Measurements from ENCODE around the gene ANO8. TPM values are rescaled to one million over a fixed set of nuclear protein-coding genes. Genes with fewer than 3 reads are reported as not detected.

ANO8 gene
- total and polyA plus RNA-seq, 7 donors: 0.46 to 10.5 (median 2.5) TPM

DNA sequence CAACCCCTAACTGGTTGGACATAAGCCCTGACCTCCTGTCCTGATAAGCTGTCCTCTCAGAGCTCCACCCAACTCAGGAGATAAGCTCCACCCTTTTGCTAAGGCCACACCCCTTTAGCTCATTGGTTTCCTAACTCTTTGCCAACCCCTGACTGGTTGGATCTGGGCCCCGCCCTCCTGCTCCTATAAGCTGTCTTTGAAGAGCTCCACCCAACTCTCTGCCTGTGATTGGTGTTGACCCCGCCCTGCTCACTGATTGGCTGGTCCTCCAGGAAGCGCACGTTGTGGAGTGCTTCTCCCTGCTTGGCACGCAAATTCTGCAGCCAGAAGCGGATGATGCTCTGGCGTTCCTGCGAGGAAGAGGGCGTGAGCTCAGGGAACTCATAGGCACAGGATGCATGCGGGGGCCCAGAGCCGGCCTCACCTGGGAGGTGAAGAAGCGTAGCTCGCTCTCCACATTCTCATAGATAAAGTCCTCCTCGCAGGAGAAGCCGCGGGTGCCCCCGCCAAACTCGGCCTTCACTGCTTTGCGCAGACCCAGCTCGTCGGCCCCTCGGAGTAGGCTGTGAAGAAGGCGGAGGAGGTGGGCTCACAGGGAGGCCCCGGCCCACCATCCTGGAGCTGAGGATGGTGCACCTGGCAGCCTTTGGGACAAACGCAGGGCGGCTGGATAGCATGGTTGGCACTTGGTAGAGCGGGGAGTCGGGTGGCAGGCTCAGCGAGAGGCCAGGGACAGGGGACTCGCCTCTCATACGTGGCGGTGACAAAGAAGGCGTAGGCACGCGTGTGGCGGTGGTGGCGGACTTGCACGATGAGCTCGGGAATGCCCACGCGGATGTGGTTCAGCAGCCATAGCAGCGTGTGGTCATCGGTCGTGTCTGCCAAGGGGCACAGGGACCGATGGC, 1.7 kb downstream of the ANO8 start:
- 96% methylated on average over 45 of the region's 45 CpGs for WGBS, 2 donors
- no peak overlapping the region for H3K27ac ChIP-seq
- H3K9me3 ChIP-seq: no peaks in the 10 kb centered on the region
- intact Hi-C loops (cut with DNase I): no loop called here
- DNase-seq: no peak
- no peak overlapping the region for H3K4me3 ChIP-seq
- peaks cover 5 to 47% (median 27%) of the 10 kb centered on the region in 3 donors for H3K27me3 ChIP-seq
- H3K4me1 ChIP-seq: peaks cover 0 to 52% (median 47%) of the 10 kb centered on the region in 4 donors
- TF ChIP-seq POLR2AphosphoS5 (IDR thresholded peaks at IDR 0.05): no peak
- TF ChIP-seq, protein P1, sequence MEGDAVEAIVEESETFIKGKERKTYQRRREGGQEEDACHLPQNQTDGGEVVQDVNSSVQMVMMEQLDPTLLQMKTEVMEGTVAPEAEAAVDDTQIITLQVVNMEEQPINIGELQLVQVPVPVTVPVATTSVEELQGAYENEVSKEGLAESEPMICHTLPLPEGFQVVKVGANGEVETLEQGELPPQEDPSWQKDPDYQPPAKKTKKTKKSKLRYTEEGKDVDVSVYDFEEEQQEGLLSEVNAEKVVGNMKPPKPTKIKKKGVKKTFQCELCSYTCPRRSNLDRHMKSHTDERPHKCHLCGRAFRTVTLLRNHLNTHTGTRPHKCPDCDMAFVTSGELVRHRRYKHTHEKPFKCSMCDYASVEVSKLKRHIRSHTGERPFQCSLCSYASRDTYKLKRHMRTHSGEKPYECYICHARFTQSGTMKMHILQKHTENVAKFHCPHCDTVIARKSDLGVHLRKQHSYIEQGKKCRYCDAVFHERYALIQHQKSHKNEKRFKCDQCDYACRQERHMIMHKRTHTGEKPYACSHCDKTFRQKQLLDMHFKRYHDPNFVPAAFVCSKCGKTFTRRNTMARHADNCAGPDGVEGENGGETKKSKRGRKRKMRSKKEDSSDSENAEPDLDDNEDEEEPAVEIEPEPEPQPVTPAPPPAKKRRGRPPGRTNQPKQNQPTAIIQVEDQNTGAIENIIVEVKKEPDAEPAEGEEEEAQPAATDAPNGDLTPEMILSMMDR (IDR thresholded peaks at IDR 0.05): no peak
- no peak for TF ChIP-seq POLR2A (IDR thresholded peaks at IDR 0.05)
- TF ChIP-seq EP300 (IDR thresholded peaks at IDR 0.05): no peak
- peaks cover 0 to 8% (median 0%) of the 10 kb centered on the region in 4 donors for H3K36me3 ChIP-seq

DNA sequence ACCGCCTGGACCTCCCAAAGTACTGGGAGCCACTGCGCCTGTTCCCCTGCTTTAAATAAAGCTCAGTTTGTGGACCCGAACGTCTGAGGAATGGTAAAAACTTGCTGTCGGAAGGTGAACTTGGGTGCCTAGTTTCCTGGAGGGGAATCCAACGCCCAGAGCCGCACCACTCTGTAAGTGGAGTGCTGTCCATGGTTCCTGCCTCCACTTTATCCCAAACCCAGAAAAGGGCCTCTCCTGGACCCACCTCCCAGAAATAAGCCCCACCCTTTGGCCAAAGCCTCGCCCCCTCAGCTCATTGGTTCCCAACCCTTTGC, 2.3 kb downstream of the ANO8 start:
- intact Hi-C loops (cut with DNase I): no loop called here
- no peak for DNase-seq
- no peak overlapping the region for H3K27ac ChIP-seq
- peaks cover 0 to 51% (median 44%) of the 10 kb centered on the region in 4 donors for H3K4me1 ChIP-seq
- H3K4me3 ChIP-seq: no peak overlapping the region
- peaks cover 0 to 8% (median 0%) of the 10 kb centered on the region in 4 donors for H3K36me3 ChIP-seq
- peaks cover 5 to 47% (median 27%) of the 10 kb centered on the region in 3 donors for H3K27me3 ChIP-seq
- WGBS, 2 donors: 91 to 96% methylated on average over 8 of the region's 8 CpGs
- no peaks in the 10 kb centered on the region for H3K9me3 ChIP-seq
- TF ChIP-seq, protein P1 (IDR thresholded peaks at IDR 0.05): no peak
- TF ChIP-seq POLR2AphosphoS5 (IDR thresholded peaks at IDR 0.05) (no peak), POLR2A (IDR thresholded peaks at IDR 0.05) (no peak), EP300 (IDR thresholded peaks at IDR 0.05) (no peak)

GRCh38 chr19:17331045-17331558, 3.6 kb downstream of the ANO8 start:
- H3K4me3 ChIP-seq: no peak overlapping the region
- H3K4me1 ChIP-seq: peaks cover 0 to 48% (median 40%) of the 10 kb centered on the region in 4 donors
- H3K9me3 ChIP-seq: no peaks in the 10 kb centered on the region
- H3K36me3 ChIP-seq: peaks cover 0 to 8% (median 0%) of the 10 kb centered on the region in 4 donors
- DNase-seq: no peak
- H3K27ac ChIP-seq: no peak overlapping the region
- TF ChIP-seq POLR2AphosphoS5 (IDR thresholded peaks at IDR 0.05): no peak
- H3K27me3 ChIP-seq: peaks cover 5 to 47% (median 27%) of the 10 kb centered on the region in 3 donors
- intact Hi-C loops (cut with DNase I): no loop called here
- WGBS, 2 donors: 52 to 82% methylated on average over 13 of the region's 13 CpGs

GRCh38 chr19:17330262-17331044, 4.2 kb downstream of the ANO8 start:
- TF ChIP-seq EP300 (IDR thresholded peaks at IDR 0.05) (no peak), POLR2A (IDR thresholded peaks at IDR 0.05) (no peak), POLR2AphosphoS5 (IDR thresholded peaks at IDR 0.05) (no peak)
- TF ChIP-seq, protein P1 (IDR thresholded peaks at IDR 0.05): no peak
- H3K36me3 ChIP-seq: peaks cover 0 to 8% (median 0%) of the 10 kb centered on the region in 4 donors
- peaks cover 0 to 42% (median 34%) of the 10 kb centered on the region in 4 donors for H3K4me1 ChIP-seq
- H3K27ac ChIP-seq: no peak overlapping the region
- no peaks in the 10 kb centered on the region for H3K9me3 ChIP-seq
- intact Hi-C loops (cut with DNase I): no loop called here
- H3K27me3 ChIP-seq: peaks cover 5 to 47% (median 27%) of the 10 kb centered on the region in 3 donors
- WGBS, 2 donors: 89 to 90% methylated on average over 24 of the region's 24 CpGs
- no peak overlapping the region for H3K4me3 ChIP-seq
- no peak for DNase-seq
